ENCODE results near the gene NTM.

NTM gene

GRCh38 chr11:131951121-131951520 lies 580.7 kb downstream of the NTM start:
- Mint-ChIP-seq H3K4me1 (no peaks in the 10 kb centered on the region), H3K36me3 (ENCODE audit: insufficient read depth) (no peaks in the 10 kb centered on the region), H3K27ac (ENCODE audit: low read depth) (no peak overlapping the region), H3K27me3 (no peaks in the 10 kb centered on the region), H3K4me3 (no peak overlapping the region), H3K9me3 (peaks cover 11% of the 10 kb centered on the region)
- DNase-seq (ENCODE audit: low spot score in 2 of 2) (no peak), ATAC-seq (replicated peaks; ENCODE audit: extremely low read depth, poor library complexity, severe bottlenecking) (no peak)

DNA sequence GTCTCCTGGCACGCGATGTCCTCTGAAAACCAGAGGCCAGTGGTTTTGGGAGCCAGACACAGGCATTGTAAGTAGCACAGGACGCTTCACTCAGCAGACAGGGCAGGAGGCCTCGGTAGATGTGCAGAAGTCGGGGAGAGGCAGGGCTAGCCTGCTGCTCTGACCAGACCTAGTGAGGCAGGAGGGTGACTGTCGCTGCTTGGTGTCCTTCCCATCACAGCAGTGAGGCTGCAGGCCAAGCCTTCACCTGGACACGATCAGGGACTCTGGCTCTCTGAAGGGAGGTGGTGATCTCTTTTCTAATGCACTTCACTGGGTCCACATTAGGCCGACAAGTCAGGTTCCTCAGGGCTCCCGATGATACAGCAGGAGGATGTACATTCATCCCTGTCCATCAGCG lies 583.7 kb downstream of the NTM start:
- no peaks in the 10 kb centered on the region for H3K27me3 Mint-ChIP-seq
- no peak for ATAC-seq (replicated peaks; ENCODE audit: extremely low read depth, poor library complexity, severe bottlenecking)
- no peak for DNase-seq (ENCODE audit: low spot score in 2 of 2)
- H3K36me3 Mint-ChIP-seq (ENCODE audit: insufficient read depth), result no peaks in the 10 kb centered on the region
- no peak overlapping the region for H3K4me3 Mint-ChIP-seq
- peaks cover 17% of the 10 kb centered on the region for H3K9me3 Mint-ChIP-seq
- no peak overlapping the region for H3K27ac Mint-ChIP-seq (ENCODE audit: low read depth)
- no peaks in the 10 kb centered on the region for H3K4me1 Mint-ChIP-seq

DNA sequence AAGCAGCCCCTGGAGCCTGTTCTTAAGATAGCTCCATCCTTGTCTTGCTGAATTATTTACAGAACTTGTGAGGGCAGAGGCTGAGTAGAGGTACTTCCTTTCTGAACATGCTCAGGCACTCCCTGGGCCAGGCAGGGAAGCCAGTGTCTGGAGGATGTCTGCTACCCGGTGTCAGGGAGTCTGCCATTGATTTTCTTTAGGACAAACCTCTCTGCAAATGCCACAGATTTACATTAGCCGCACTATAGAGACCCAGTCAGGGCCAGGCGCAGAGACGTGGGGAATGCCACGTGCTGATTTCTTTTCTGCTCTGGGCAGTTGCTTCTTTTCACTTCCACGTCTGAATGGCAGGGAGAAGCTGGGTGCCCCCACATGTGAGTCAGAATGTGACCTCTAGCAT lies 585.5 kb downstream of the NTM start:
- no peak for ATAC-seq (replicated peaks; ENCODE audit: extremely low read depth, poor library complexity, severe bottlenecking)

GRCh38 chr11:131957201-131957600 lies 586.8 kb downstream of the NTM start:
- Mint-ChIP-seq H3K4me1 (no peaks in the 10 kb centered on the region), H3K27me3 (no peaks in the 10 kb centered on the region), H3K9me3 (peaks cover 6% of the 10 kb centered on the region)

More for the DNA sequence above, 585.5 kb downstream of the NTM start:
- Mint-ChIP-seq H3K4me3 (no peak overlapping the region), H3K27ac (ENCODE audit: low read depth) (no peak overlapping the region), H3K36me3 (ENCODE audit: insufficient read depth) (no peaks in the 10 kb centered on the region), H3K4me1 (no peaks in the 10 kb centered on the region), H3K9me3 (peaks cover 6% of the 10 kb centered on the region), H3K27me3 (no peaks in the 10 kb centered on the region)
- no peak for DNase-seq (ENCODE audit: low spot score in 2 of 2)

GRCh38 chr11:131957875-131958274 lies 587.5 kb downstream of the NTM start:
- Mint-ChIP-seq H3K36me3 (ENCODE audit: insufficient read depth) (no peaks in the 10 kb centered on the region), H3K9me3 (peaks cover 6% of the 10 kb centered on the region), H3K4me3 (no peak overlapping the region), H3K4me1 (no peaks in the 10 kb centered on the region), H3K27ac (ENCODE audit: low read depth) (no peak overlapping the region), H3K27me3 (no peaks in the 10 kb centered on the region)
- no peak for ATAC-seq (replicated peaks; ENCODE audit: extremely low read depth, poor library complexity, severe bottlenecking)
- no peak for DNase-seq (ENCODE audit: low spot score in 2 of 2)

More at GRCh38 chr11:131957201-131957600, 586.8 kb downstream of the NTM start:
- no peak for DNase-seq (ENCODE audit: low spot score in 2 of 2)
- ATAC-seq (replicated peaks; ENCODE audit: extremely low read depth, poor library complexity, severe bottlenecking), result no peak
- H3K4me3 Mint-ChIP-seq, result no peak overlapping the region
- no peak overlapping the region for H3K27ac Mint-ChIP-seq (ENCODE audit: low read depth)
- no peaks in the 10 kb centered on the region for H3K36me3 Mint-ChIP-seq (ENCODE audit: insufficient read depth)

DNA sequence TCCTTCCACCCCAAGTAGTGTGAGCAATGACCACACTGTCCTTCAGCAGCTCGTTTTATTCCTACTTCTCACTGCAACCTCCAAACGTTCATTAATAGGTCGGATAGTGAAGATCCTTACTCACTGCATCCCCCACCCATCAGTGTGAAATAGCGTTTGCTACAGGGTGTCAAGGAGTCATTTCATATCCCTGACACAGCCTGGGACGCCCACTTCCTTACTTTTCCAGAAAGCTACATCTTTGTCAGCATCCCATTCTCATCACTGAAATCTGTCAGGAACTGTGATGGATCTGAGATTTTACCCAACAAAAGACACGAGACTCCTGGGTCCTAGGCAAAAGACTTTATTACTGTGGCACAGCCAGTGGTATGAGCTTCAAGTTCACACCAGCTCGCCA lies 592.4 kb downstream of the NTM start:
- no peak overlapping the region for H3K4me3 Mint-ChIP-seq
- H3K4me1 Mint-ChIP-seq, result no peaks in the 10 kb centered on the region
- H3K9me3 Mint-ChIP-seq, result peaks cover 17% of the 10 kb centered on the region
- no peak overlapping the region for H3K27ac Mint-ChIP-seq (ENCODE audit: low read depth)
- DNase-seq (ENCODE audit: low spot score in 2 of 2), result no peak
- H3K36me3 Mint-ChIP-seq (ENCODE audit: insufficient read depth), result no peaks in the 10 kb centered on the region
- no peaks in the 10 kb centered on the region for H3K27me3 Mint-ChIP-seq
- no peak for ATAC-seq (replicated peaks; ENCODE audit: extremely low read depth, poor library complexity, severe bottlenecking)

DNA sequence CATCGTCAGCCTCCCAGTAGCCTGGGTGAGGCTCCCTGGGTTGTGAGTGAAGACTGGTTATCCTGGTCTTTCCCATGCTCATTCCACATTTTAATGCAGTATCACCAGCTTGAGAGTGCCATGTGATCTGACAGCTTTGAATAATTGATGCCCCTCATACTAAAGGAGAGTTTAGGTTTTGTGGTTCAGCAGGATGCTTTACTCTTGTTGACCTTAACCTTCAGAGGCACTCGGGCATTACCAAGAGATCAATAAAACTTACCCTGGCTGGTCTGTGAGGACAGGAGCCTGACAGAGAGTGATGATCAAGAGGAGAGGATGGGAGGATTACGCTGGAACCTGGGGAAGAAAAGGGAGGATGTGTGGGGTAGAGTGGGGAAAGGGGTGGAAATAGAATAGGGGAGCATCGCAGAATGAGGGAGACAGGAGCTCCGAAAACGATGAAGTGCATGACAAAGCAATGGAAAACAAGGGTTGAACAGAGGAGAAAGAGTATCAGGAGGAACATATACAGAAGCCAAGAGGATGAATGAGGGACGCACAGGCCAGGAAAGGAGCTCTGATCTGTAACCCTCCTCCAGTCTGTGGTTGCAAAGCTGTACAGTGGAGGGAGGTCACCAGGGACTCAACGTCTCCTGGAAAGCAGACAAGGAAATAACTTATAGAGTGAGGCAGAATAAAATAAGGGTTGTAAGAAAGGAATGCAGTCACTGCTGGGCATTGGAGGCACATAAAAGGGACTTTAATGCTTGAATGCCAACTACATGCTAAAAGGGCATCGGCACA lies 594.5 kb downstream of the NTM start:
- no peak overlapping the region for H3K27ac Mint-ChIP-seq (ENCODE audit: low read depth)

GRCh38 chr11:131965504-131965903 lies 595.1 kb downstream of the NTM start:
- no peak for ATAC-seq (replicated peaks; ENCODE audit: extremely low read depth, poor library complexity, severe bottlenecking)
- no peak for DNase-seq (ENCODE audit: low spot score in 2 of 2)
- Mint-ChIP-seq H3K4me3 (no peak overlapping the region), H3K27me3 (no peaks in the 10 kb centered on the region), H3K4me1 (no peaks in the 10 kb centered on the region), H3K9me3 (peaks cover 14% of the 10 kb centered on the region), H3K27ac (ENCODE audit: low read depth) (no peak overlapping the region), H3K36me3 (ENCODE audit: insufficient read depth) (no peaks in the 10 kb centered on the region)

More for the DNA sequence above, 594.5 kb downstream of the NTM start:
- Mint-ChIP-seq H3K9me3 (peaks cover 11% of the 10 kb centered on the region), H3K4me3 (no peak overlapping the region), H3K27me3 (no peaks in the 10 kb centered on the region), H3K36me3 (ENCODE audit: insufficient read depth) (no peaks in the 10 kb centered on the region), H3K4me1 (no peaks in the 10 kb centered on the region)
- no peak for DNase-seq (ENCODE audit: low spot score in 2 of 2)
- no peak for ATAC-seq (replicated peaks; ENCODE audit: extremely low read depth, poor library complexity, severe bottlenecking)

- H3K9me3 Mint-ChIP-seq, result peaks cover 17% of the 10 kb centered on the region
- DNase-seq (ENCODE audit: low spot score in 2 of 2), result no peak
- no peak overlapping the region for H3K27ac Mint-ChIP-seq (ENCODE audit: low read depth)
- H3K4me1 Mint-ChIP-seq, result no peaks in the 10 kb centered on the region
- no peaks in the 10 kb centered on the region for H3K36me3 Mint-ChIP-seq (ENCODE audit: insufficient read depth)
- no peak for ATAC-seq (replicated peaks; ENCODE audit: extremely low read depth, poor library complexity, severe bottlenecking)
- H3K4me3 Mint-ChIP-seq, result no peak overlapping the region
- H3K27me3 Mint-ChIP-seq, result no peaks in the 10 kb centered on the region
Measured at GRCh38 chr11:131966667-131967066, 596.3 kb downstream of the NTM start.

GRCh38 chr11:131969261-131969660 lies 598.8 kb downstream of the NTM start:
- Mint-ChIP-seq H3K4me1 (no peaks in the 10 kb centered on the region), H3K4me3 (no peak overlapping the region)

GRCh38 chr11:131973061-131973460 lies 602.6 kb downstream of the NTM start:
- no peak overlapping the region for H3K4me3 Mint-ChIP-seq
- H3K4me1 Mint-ChIP-seq, result no peaks in the 10 kb centered on the region
- no peak for ATAC-seq (replicated peaks; ENCODE audit: extremely low read depth, poor library complexity, severe bottlenecking)
- H3K27ac Mint-ChIP-seq (ENCODE audit: low read depth), result no peak overlapping the region
- peaks cover 13% of the 10 kb centered on the region for H3K9me3 Mint-ChIP-seq
- no peak for DNase-seq (ENCODE audit: low spot score in 2 of 2)
- no peaks in the 10 kb centered on the region for H3K27me3 Mint-ChIP-seq
- H3K36me3 Mint-ChIP-seq (ENCODE audit: insufficient read depth), result no peaks in the 10 kb centered on the region

More at GRCh38 chr11:131969261-131969660, 598.8 kb downstream of the NTM start:
- Mint-ChIP-seq H3K36me3 (ENCODE audit: insufficient read depth) (no peaks in the 10 kb centered on the region), H3K9me3 (peaks cover 17% of the 10 kb centered on the region), H3K27ac (ENCODE audit: low read depth) (no peak overlapping the region), H3K27me3 (no peaks in the 10 kb centered on the region)
- DNase-seq (ENCODE audit: low spot score in 2 of 2), result no peak
- no peak for ATAC-seq (replicated peaks; ENCODE audit: extremely low read depth, poor library complexity, severe bottlenecking)

DNA sequence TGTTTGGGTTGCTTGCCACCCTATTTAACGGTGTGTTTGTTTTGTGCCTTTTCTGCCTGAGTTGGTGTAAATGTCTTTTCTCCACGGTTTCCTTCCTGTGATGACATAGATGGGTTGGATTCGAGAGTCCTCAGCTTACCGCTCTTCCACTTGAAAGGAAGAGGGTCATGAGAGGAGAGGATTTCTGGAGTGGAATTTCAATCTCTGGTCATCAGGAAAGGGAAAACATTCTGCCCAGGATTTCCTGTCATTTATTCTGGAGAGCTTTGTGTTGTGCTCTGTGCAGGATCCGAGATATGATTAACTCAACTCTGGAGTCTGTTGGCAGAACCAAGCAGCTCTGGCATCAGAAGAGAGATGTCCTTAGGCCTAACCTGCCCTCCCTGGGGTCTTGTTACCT lies 605.2 kb downstream of the NTM start:
- H3K27me3 Mint-ChIP-seq, result no peaks in the 10 kb centered on the region
- ATAC-seq (replicated peaks; ENCODE audit: extremely low read depth, poor library complexity, severe bottlenecking) (no peak), DNase-seq (ENCODE audit: low spot score in 2 of 2) (no peak)
- H3K4me3 Mint-ChIP-seq, result no peak overlapping the region
- no peaks in the 10 kb centered on the region for H3K4me1 Mint-ChIP-seq
- peaks cover 8% of the 10 kb centered on the region for H3K9me3 Mint-ChIP-seq
- H3K27ac Mint-ChIP-seq (ENCODE audit: low read depth), result no peak overlapping the region
- no peaks in the 10 kb centered on the region for H3K36me3 Mint-ChIP-seq (ENCODE audit: insufficient read depth)

- no peak for ATAC-seq (replicated peaks; ENCODE audit: extremely low read depth, poor library complexity, severe bottlenecking)
- Mint-ChIP-seq H3K36me3 (ENCODE audit: insufficient read depth) (no peaks in the 10 kb centered on the region), H3K9me3 (peaks cover 6% of the 10 kb centered on the region), H3K27me3 (no peaks in the 10 kb centered on the region), H3K4me1 (no peaks in the 10 kb centered on the region), H3K27ac (ENCODE audit: low read depth) (no peak overlapping the region), H3K4me3 (no peak overlapping the region)
- DNase-seq (ENCODE audit: low spot score in 2 of 2), result no peak
Measured at GRCh38 chr11:131976021-131976420, 605.6 kb downstream of the NTM start.

All from central memory CD8-positive, alpha-beta T cell (primary cell).